Rectal smooth muscle tissue (tissue), 1 donor: Measurements from ENCODE around the gene ADISSP.
A peak's percentile ranks its signal among the peaks of the same experiment; 100 is the strongest.

Source experiments
- H3K27ac ChIP-seq: one replicate; pipeline ENCODE4 v1.7.0; 2013; ENCODE audit warnings: low read depth, low read length, inconsistent platforms
- H3K27me3 ChIP-seq: one replicate; pipeline ENCODE4 v1.7.0; 2013; ENCODE audit warnings: low read length; ENCODE audit not compliant: control insufficient read depth, insufficient read depth
- H3K36me3 ChIP-seq: one replicate; pipeline ENCODE4 v1.7.0; 2013; ENCODE audit warnings: low read length; ENCODE audit not compliant: control insufficient read depth, insufficient read depth
- H3K4me1 ChIP-seq: one replicate; pipeline ENCODE4 v1.7.0; 2013; ENCODE audit warnings: low read length; ENCODE audit not compliant: control insufficient read depth, insufficient read depth
- H3K4me3 ChIP-seq: one replicate; pipeline ENCODE4 v1.7.0; 2013; ENCODE audit warnings: low read length
- H3K9ac ChIP-seq: one replicate; pipeline ENCODE4 v1.7.0; 2013; ENCODE audit warnings: low read length

Gene ADISSP

GRCh38 chr20:3754276-3754630, 13.3 kb downstream of the ADISSP start:
- H3K4me1 ChIP-seq: no peaks in the 10 kb centered on the region
- no peaks in the 10 kb centered on the region for H3K27me3 ChIP-seq
- no peak overlapping the region for H3K9ac ChIP-seq
- no peak overlapping the region for H3K4me3 ChIP-seq
- no peak overlapping the region for H3K27ac ChIP-seq
- H3K36me3 ChIP-seq: peaks cover 8% of the 10 kb centered on the region

- Histone ChIP-seq H3K36me3 (peaks cover 8% of the 10 kb centered on the region), H3K4me1 (no peaks in the 10 kb centered on the region), H3K4me3 (no peak overlapping the region), H3K27ac (no peak overlapping the region), H3K27me3 (no peaks in the 10 kb centered on the region), H3K9ac (no peak overlapping the region)
These were observed 13.9 kb downstream of the ADISSP start for GRCh38 chr20:3753501-3754275.

- H3K27me3 ChIP-seq: no peaks in the 10 kb centered on the region
- no peak overlapping the region for H3K9ac ChIP-seq
- H3K36me3 ChIP-seq: peaks cover 4% of the 10 kb centered on the region
- H3K27ac ChIP-seq: no peak overlapping the region
- H3K4me3 ChIP-seq: no peak overlapping the region
- H3K4me1 ChIP-seq: no peaks in the 10 kb centered on the region
These were observed 14.5 kb downstream of the ADISSP start for GRCh38 chr20:3753098-3753497.

GRCh38 chr20:3752386-3752759, 15.2 kb downstream of the ADISSP start:
- Histone ChIP-seq H3K36me3 (peaks cover 2% of the 10 kb centered on the region), H3K4me1 (no peaks in the 10 kb centered on the region), H3K27me3 (no peaks in the 10 kb centered on the region), H3K9ac (peak overlapping the region; percentile 5), H3K4me3 (peak overlapping the region; percentile 42), H3K27ac (peak overlapping the region; percentile 7)

GRCh38 chr20:3751675-3752385, 15.7 kb downstream of the ADISSP start:
- peaks cover 2% of the 10 kb centered on the region for H3K36me3 ChIP-seq
- no peaks in the 10 kb centered on the region for H3K4me1 ChIP-seq
- H3K27me3 ChIP-seq: no peaks in the 10 kb centered on the region
- peak overlapping the region; percentile 7 for H3K27ac ChIP-seq
- H3K9ac ChIP-seq: peak overlapping the region; percentile 5
- H3K4me3 ChIP-seq: peak overlapping the region; percentile 42

GRCh38 chr20:3751305-3751674, 16.3 kb downstream of the ADISSP start:
- no peak overlapping the region for H3K9ac ChIP-seq
- peak overlapping the region; percentile 42 for H3K4me3 ChIP-seq
- H3K36me3 ChIP-seq: peaks cover 2% of the 10 kb centered on the region
- H3K27ac ChIP-seq: no peak overlapping the region
- no peaks in the 10 kb centered on the region for H3K4me1 ChIP-seq
- no peaks in the 10 kb centered on the region for H3K27me3 ChIP-seq

GRCh38 chr20:3749689-3750531, 17.6 kb downstream of the ADISSP start:
- H3K9ac ChIP-seq: no peak overlapping the region
- H3K36me3 ChIP-seq: no peaks in the 10 kb centered on the region
- H3K27ac ChIP-seq: no peak overlapping the region
- no peak overlapping the region for H3K4me3 ChIP-seq
- H3K4me1 ChIP-seq: no peaks in the 10 kb centered on the region
- no peaks in the 10 kb centered on the region for H3K27me3 ChIP-seq

- Histone ChIP-seq H3K9ac (no peak overlapping the region), H3K4me1 (no peaks in the 10 kb centered on the region), H3K27me3 (no peaks in the 10 kb centered on the region), H3K27ac (no peak overlapping the region), H3K4me3 (no peak overlapping the region), H3K36me3 (no peaks in the 10 kb centered on the region)
These were observed 18.4 kb downstream of the ADISSP start for GRCh38 chr20:3749087-3749688.

- H3K27ac ChIP-seq: no peak overlapping the region
- H3K36me3 ChIP-seq: no peaks in the 10 kb centered on the region
- H3K9ac ChIP-seq: no peak overlapping the region
- H3K27me3 ChIP-seq: no peaks in the 10 kb centered on the region
- no peaks in the 10 kb centered on the region for H3K4me1 ChIP-seq
- H3K4me3 ChIP-seq: no peak overlapping the region
These were observed 19.5 kb downstream of the ADISSP start for GRCh38 chr20:3748073-3748472.

GRCh38 chr20:3747471-3747870, 20.1 kb downstream of the ADISSP start:
- no peaks in the 10 kb centered on the region for H3K36me3 ChIP-seq
- H3K27me3 ChIP-seq: no peaks in the 10 kb centered on the region

GRCh38 chr20:3745686-3746173, 21.8 kb downstream of the ADISSP start:
- H3K36me3 ChIP-seq: no peaks in the 10 kb centered on the region
- no peak overlapping the region for H3K4me3 ChIP-seq
- no peak overlapping the region for H3K9ac ChIP-seq
- no peaks in the 10 kb centered on the region for H3K27me3 ChIP-seq
- no peaks in the 10 kb centered on the region for H3K4me1 ChIP-seq
- H3K27ac ChIP-seq: no peak overlapping the region

More at GRCh38 chr20:3747471-3747870, 20.1 kb downstream of the ADISSP start:
- no peak overlapping the region for H3K4me3 ChIP-seq
- no peak overlapping the region for H3K9ac ChIP-seq
- H3K27ac ChIP-seq: no peak overlapping the region
- no peaks in the 10 kb centered on the region for H3K4me1 ChIP-seq
